ENCODE results near the gene OR4D1.
"Not testable (repeated sequence)": the region's sequence is repeated elsewhere in the genome, so short reads cannot be mapped to it uniquely, and the experiment has no call there.

OR4D1 gene

DNA sequence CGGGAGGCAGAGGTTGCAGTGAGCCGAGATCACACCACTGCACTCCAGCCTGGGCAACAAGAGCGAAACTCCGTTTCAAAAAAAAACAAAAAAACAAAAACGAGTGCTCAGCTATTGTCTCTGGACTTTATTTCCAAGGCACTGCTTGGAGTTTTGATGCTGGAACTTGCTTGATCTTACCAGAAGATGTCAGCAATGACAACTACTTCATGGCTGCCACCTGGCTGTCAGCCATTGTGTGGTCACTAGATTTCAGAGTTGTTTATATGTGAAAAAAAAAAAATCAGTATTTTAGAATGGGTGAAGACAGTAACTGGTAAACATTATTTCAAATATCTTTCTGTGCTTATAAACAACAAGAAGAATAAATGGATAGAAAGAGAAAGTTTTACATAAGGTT is 26.3 kb upstream of the OR4D1 start:
- DNase-seq (ENCODE audit: extremely low spot score): peak; percentile 34
- CTCF ChIA-PET: interaction anchor here (1.4 to 2.2 kb wide), 3 partner anchors 8 to 289 kb away, joined by 3 to 4 read pairs (median 3); no protein-coding TSS in a partner anchor
- peak; percentile 36 for TF ChIP-seq CTCF (IDR thresholded peaks at IDR 0.05; ENCODE audit: control extremely low read depth, extremely low read depth, low read depth, missing control alignments)
- POLR2A ChIA-PET: no interaction called here

DNA sequence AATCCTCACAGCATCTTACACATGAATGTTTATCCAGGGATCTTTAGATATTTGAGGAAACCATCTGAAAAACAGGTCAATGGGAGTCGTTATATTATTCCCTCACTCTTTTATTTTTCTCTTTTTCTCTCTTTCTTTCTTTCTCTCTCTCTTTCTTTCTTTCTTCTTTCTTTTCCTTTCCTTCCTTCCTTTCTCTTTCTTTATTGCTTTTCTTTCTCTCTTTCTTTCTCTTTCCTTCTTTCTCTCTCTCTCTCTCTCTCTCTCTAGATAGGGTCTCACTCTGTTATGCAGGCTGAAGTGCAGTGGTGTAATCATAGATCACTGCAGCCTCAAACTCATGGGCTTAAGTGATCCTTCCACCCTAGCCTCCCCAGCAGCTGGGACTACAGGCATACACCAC is 20.3 kb upstream of the OR4D1 start:
- no peak for TF ChIP-seq CTCF (IDR thresholded peaks at IDR 0.05; ENCODE audit: control extremely low read depth, extremely low read depth, low read depth, missing control alignments)
- POLR2A ChIA-PET: no interaction called here
- DNase-seq (ENCODE audit: extremely low spot score): no peak
- CTCF ChIA-PET: interaction anchor here (1.4 kb wide), 1 partner anchor 15 kb away, joined by 3 read pairs; no protein-coding TSS in a partner anchor

DNA sequence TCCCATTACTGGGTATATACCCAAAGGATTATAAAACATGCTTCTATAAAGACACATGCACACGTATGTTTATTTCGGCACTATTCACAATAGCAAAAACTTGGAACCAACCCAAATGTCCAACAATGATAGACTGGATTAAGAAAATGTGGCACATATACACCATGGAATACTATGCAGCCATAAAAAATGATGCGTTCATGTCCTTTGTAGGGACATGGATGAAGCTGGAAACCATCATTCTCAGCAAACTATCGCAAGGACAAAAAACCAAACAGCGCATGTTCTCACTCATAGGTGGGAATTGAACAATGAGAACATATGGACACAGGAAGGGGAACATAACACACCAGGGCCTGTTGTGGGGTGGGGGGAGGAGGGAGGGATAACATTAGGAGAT is 15.5 kb upstream of the OR4D1 start:
- POLR2A ChIA-PET; DNase-seq (ENCODE audit: extremely low spot score); CTCF ChIA-PET: not testable (repeated sequence)

GRCh38 chr17:58136669-58137279 is 11.4 kb upstream of the OR4D1 start:
- ChIA-PET CTCF (interaction anchor here (1.1 to 2.3 kb wide), 2 partner anchors 21 to 24 kb away, joined by 4 to 8 read pairs; no protein-coding TSS in a partner anchor), POLR2A (no interaction called here)
- DNase-seq (ENCODE audit: extremely low spot score): no peak
- no peak for TF ChIP-seq CTCF (IDR thresholded peaks at IDR 0.05; ENCODE audit: control extremely low read depth, extremely low read depth, low read depth, missing control alignments)

GRCh38 chr17:58141505-58141904 is 6.7 kb upstream of the OR4D1 start:
- DNase-seq (ENCODE audit: extremely low spot score): no peak
- ChIA-PET CTCF (no interaction called here), POLR2A (no interaction called here)
- no peak for TF ChIP-seq CTCF (IDR thresholded peaks at IDR 0.05; ENCODE audit: control extremely low read depth, extremely low read depth, low read depth, missing control alignments)

DNA sequence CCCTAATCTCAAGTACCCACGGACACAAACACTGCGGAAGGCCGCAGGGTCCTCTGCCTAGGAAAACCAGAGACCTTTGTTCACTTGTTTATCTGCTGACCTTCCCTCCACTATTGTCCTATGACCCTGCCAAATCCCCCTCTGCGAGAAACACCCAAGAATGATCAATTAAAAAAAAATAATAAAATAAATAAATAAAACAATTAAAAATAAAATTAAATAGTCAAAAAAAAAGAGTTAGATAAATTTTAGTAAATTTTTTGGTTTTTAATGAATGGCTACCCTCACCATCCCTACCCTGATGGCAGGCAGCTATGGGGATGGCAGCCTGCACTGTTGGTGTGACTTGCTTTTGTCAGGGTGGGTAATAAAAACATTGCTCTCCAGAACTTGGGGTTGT is 4.8 kb upstream of the OR4D1 start:
- DNase-seq (ENCODE audit: extremely low spot score); POLR2A ChIA-PET; CTCF ChIA-PET: not testable (repeated sequence)

- DNase-seq (ENCODE audit: extremely low spot score): no peak
- TF ChIP-seq CTCF (IDR thresholded peaks at IDR 0.05; ENCODE audit: control extremely low read depth, extremely low read depth, low read depth, missing control alignments): no peak
- ChIA-PET CTCF (no interaction called here), POLR2A (no interaction called here)
Observed at GRCh38 chr17:58144801-58145200, 3.4 kb upstream of the OR4D1 start.

GRCh38 chr17:58148609-58149008 is 425 bp downstream of the OR4D1 start:
- no peak for DNase-seq (ENCODE audit: extremely low spot score)
- CTCF ChIA-PET: no interaction called here
- POLR2A ChIA-PET: no interaction called here
- TF ChIP-seq CTCF (IDR thresholded peaks at IDR 0.05; ENCODE audit: control extremely low read depth, extremely low read depth, low read depth, missing control alignments): no peak

All from GM10248 (cell line).